Measurements from ENCODE around the gene LMTK3.
A peak's percentile ranks its signal among the peaks of the same experiment; 100 is the strongest.

Gene LMTK3

DNA sequence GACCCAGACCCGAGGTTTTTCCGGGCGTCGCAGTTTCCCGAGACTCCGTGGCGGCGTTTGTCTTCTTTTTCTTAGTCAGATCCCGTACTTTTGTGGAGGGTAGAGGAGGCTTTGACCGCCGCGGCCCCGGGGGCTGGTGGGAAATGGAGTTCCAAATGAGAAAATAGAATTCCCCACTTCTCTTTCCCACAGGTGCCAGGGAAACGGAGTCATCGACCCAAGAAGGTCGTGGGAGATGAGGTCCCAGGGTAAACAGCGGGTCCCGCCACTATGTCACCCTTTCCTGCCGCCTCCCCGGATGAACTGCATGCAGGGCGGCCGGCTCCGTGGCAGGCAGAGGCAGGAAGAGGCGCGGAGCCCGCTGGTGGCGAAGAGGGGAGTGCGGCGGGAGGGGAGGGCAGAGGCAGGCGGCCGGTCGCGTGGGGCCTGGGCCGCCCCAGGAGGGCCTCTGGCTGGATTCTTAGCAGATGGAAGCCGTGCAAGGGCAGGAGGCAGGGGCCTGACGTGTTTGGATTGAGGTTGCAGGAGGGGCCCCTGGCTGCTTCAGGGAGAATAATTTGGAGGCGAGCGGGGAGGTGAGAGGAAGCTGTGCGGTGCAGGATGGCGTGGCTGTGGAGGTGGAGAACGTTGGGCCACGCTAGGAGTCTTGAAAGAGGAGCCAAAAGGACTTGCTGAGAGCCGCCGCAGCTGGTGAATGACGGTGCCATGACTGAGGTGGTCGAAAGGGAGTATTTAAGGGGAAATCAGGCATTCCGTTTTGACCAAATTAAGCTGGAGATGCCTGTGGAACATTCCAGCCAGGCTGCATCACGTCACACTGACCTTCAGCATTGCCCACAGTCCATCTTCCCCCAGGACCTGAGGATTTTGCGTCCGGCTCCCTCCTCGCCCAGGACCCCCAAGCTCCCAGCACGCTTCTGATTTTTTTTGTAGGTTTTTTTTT lies 30.8 kb downstream of the LMTK3 start:
- H3K4me3 ChIP-seq (replicated peaks in 1 of 2; ENCODE audit: low read depth in 2 of 2, low read length in 2 of 2) = peak overlapping the region; percentile 19 to 35
- TF ChIP-seq, protein P1, sequence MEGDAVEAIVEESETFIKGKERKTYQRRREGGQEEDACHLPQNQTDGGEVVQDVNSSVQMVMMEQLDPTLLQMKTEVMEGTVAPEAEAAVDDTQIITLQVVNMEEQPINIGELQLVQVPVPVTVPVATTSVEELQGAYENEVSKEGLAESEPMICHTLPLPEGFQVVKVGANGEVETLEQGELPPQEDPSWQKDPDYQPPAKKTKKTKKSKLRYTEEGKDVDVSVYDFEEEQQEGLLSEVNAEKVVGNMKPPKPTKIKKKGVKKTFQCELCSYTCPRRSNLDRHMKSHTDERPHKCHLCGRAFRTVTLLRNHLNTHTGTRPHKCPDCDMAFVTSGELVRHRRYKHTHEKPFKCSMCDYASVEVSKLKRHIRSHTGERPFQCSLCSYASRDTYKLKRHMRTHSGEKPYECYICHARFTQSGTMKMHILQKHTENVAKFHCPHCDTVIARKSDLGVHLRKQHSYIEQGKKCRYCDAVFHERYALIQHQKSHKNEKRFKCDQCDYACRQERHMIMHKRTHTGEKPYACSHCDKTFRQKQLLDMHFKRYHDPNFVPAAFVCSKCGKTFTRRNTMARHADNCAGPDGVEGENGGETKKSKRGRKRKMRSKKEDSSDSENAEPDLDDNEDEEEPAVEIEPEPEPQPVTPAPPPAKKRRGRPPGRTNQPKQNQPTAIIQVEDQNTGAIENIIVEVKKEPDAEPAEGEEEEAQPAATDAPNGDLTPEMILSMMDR (IDR thresholded peaks at IDR 0.05; ENCODE audit: low read depth, low read length) = no peak
- peak; percentile 43 to 48 for DNase-seq (ENCODE audit: low read depth in 2 of 2)

DNA sequence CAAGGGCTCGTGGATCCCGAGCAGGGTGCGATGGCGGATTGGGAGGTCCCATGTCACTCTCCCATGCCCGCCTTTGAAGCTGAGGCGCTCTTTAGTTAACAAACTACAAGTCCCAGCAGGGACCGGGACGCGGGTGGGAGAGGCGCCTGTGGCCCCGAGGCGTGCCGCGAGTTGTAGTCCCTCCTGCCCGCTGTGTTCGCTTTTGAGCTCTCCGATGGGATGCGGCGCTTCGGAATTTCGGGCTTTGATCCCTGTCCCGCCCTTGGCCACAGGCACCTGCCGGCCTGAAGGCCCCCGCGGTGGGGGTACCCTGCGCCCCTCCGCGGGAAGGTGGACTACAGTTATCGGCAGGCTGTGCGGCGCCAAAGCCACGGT lies 31.5 kb downstream of the LMTK3 start:
- TF ChIP-seq, protein P1 (IDR thresholded peaks at IDR 0.05; ENCODE audit: low read depth, low read length) = no peak
- no peak for DNase-seq (ENCODE audit: low read depth in 2 of 2)
- H3K4me3 ChIP-seq (replicated peaks in 1 of 2; ENCODE audit: low read depth in 2 of 2, low read length in 2 of 2) = peak overlapping the region; percentile 19 to 35

DNA sequence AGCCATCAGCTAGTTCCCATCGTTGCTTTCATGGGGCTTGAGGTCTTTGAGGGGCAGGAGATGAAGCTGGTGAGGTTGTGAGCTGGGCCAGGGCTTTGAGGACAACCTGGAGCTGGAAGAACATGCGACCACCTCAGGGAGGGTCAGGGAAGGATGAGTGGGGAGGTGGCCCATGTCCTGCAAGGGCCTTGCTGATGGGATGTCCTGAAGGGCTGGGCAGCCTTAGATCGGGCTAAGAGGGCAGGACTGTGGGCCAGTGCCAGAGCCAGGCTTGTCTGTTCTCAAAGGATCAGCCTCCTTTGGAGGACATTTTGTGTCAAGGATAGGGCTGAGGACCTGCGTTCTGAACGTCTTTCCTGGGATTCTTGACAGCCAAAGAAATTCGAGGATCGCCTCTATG lies 31.9 kb downstream of the LMTK3 start:
- DNase-seq (ENCODE audit: low read depth in 2 of 2) = no peak
- TF ChIP-seq, protein P1 (IDR thresholded peaks at IDR 0.05; ENCODE audit: low read depth, low read length) = no peak
- no peak overlapping the region for H3K4me3 ChIP-seq (replicated peaks in 1 of 2; ENCODE audit: low read depth in 2 of 2, low read length in 2 of 2)

DNA sequence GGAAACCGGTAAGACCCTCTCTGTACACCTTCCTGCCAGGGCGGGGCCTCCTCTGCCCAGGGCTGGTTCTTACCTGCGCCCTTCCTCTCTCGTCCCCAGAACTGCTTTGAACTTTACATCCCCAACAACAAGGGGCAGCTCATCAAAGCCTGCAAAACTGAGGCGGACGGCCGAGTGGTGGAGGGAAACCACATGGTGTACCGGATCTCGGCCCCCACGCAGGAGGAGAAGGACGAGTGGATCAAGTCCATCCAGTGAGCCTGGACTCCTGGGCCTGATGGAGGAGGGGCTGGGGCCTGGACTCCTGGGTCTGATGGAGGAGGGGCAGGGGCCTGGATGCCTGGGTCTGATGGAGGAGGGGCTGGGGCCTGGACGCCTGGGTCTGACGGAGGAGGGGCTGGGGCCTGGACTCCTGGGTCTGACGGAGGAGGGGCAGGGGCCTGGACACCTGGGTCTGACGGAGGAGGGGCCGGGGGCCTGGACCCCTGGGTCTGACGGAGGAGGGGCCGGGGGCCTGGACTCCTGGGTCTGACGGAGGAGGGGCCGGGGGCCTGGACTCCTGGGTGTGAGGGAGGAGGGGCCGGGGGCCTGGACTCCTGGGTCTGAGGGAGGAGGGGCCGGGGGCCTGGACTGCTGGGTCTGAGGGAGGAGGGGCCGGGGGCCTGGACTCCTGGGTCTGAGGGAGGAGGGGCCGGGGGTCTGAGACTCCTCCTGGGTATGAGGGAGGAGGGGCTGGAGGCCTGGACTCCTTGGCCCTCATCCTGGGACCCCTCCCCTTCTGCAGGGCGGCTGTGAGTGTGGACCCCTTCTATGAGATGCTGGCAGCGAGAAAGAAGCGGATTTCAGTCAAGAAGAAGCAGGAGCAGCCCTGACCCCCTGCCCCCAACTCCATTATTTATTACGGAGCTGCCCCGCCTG lies 33.0 kb downstream of the LMTK3 start:
- TF ChIP-seq, protein P1 (IDR thresholded peaks at IDR 0.05; ENCODE audit: low read depth, low read length) = no peak
- no peak overlapping the region for H3K4me3 ChIP-seq (replicated peaks in 1 of 2; ENCODE audit: low read depth in 2 of 2, low read length in 2 of 2)
- no peak for DNase-seq (ENCODE audit: low read depth in 2 of 2)

DNA sequence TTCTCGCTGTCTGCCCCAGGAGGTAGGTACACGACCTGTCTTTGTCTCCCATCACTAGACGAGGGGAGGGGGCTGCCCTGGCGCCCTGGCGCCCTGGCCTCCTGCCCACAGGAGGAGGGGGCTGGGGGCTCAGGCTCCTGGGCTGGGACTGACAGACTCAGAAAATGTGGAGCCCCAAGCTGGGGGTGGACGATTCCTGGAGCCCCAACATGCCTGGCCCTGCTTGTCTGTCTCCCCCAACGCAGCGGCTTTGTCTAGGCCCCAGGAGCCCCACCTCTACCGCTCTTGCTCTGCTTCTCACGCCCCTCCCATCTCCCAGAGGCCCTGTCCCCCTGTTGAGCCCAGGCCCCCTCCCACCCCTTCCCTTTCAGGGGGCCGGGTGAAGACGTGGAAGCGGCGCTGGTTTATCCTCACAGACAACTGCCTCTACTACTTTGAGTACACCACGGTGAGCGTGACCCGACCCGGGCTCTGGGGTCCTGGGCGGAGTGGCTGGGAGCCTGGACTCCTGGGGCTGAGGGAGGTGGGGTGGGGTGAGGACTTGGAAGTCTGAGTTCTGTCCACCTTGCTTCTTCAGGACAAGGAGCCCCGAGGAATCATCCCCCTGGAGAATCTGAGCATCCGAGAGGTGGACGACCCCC lies 33.8 kb downstream of the LMTK3 start:
- TF ChIP-seq, protein P1 (IDR thresholded peaks at IDR 0.05; ENCODE audit: low read depth, low read length) = no peak
- no peak overlapping the region for H3K4me3 ChIP-seq (replicated peaks in 1 of 2; ENCODE audit: low read depth in 2 of 2, low read length in 2 of 2)
- no peak for DNase-seq (ENCODE audit: low read depth in 2 of 2)

DNA sequence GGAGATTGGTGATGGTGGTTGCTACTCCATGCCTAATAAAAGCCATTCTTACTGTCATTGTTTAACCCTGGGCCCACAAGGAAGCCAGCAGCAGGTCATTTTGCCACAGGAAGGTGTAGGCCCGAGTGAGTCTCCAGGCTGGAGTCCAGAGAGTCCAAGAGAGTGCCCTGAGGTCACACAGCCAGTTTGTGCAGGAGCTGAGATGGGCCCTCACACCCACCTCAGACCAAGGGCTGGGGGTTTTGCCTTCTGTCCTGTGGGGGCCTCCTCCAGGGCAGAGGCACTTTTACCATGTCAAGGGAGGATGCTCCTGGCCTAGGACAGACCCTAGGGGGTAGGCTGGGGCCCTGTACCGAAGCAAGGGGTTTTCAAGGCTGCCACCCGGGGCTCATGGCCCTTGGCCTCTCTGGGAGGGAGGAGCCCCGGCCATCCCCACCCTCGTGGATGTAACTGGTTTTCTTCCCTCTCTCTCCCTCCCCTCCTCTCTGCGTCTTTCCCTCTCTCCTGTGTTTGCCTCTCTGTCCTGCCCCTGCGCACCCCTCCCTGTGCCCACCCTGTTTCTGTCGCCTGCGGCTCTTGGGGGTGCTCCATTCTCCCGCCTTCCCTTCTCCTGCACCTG lies 34.5 kb downstream of the LMTK3 start:
- TF ChIP-seq, protein P1 (IDR thresholded peaks at IDR 0.05; ENCODE audit: low read depth, low read length) = no peak
- DNase-seq (ENCODE audit: low read depth in 2 of 2) = no peak
- no peak overlapping the region for H3K4me3 ChIP-seq (replicated peaks in 1 of 2; ENCODE audit: low read depth in 2 of 2, low read length in 2 of 2)
